Measurements from ENCODE around the gene TRAPPC12.

The TRAPPC12 gene

DNA sequence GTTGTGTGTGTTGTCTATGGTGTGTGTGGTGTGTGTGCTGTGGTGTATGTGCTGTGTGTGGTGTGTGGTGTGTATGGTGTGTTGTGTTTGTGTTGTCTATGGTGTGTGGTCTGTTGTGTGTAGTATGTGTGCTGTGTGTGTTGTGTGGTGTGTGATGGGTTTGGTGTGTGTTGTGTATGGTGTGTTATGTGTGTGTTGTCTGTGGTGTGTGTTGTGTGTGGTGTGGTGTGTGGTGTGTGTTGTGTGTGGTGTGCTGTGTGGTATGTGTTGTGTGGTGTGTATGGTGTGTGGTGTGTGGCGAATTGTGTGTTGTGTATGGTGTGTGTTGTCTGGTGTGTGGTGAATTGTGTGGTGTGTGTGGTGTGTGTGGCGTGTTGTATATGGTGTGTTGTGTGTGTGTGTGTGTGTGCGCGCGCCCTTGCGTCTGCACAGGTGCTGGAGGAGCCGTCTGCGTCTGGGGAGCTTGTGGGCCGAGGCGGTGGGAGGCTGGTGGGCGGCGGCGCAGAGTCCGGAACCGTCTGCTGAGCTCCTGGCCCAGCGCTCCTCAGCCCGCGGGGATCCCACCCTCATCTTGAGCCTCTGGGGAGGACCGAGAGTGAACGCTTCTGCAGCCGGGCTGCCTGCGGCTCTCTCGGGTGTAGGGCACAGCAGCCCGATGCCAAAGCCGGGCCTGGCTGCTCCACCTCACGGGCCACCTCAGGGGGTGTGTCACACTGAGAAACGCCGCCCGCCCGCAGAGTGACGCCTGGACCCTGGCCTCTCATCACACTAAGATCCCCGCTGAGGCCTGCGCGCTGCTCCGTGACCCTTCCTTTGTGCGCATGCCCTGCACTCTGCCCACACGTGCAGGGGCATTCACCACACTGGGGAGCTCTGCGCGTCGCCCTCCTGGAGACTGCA lies 148.6 kb downstream of the TRAPPC12 start:
- Histone ChIP-seq H3K27ac (ENCODE audit: low read depth, low read length) (no peak overlapping the region), H3K4me1 (ENCODE audit: control insufficient read depth, insufficient read depth, low read length) (peaks cover 23% of the 10 kb centered on the region), H3K4me3 (ENCODE audit: low read length) (no peak overlapping the region), H3K27me3 (ENCODE audit: control insufficient read depth, insufficient read depth, low read length) (no peaks in the 10 kb centered on the region), H3K9ac (ENCODE audit: low read length) (no peak overlapping the region), H3K36me3 (ENCODE audit: control insufficient read depth, insufficient read depth, low read length) (no peaks in the 10 kb centered on the region)
